Naive thymus-derived CD8-positive, alpha-beta T cell (primary cell): ENCODE results near the gene GCK. TPM values are rescaled to one million over a fixed set of nuclear protein-coding genes. Genes with fewer than 3 reads are reported as not detected.
A peak's percentile ranks its signal among the peaks of the same experiment; 100 is the strongest.

ENCODE experiments used
- ATAC-seq, 2 donors: fragments of 150-1000 bp; cut with Tn5 transposase in 1 of 2; sonication (Bioruptor Pico), chemical (Tn5 transposase) in 1 of 2; 1 replicate in 1 of 2; 2 replicates in 1 of 2; pipeline ENCODE4 v1.10.0; 2021; ENCODE audit warnings: mild to moderate bottlenecking in 2 of 2, moderate library complexity in 2 of 2
- POLR2A ChIA-PET: fragments of 350-600 bp; sonication (Branson Sonifier 250); formaldehyde crosslinking; loops from one replicate; lab custom pipeline; 2021; ENCODE audit warnings: antibody characterized with exemption; lab: Charles Lee
- DNase-seq, 10 donors: peaks; one replicate each; pipeline versions ENCODE4 v3.0.0 to v3.0.0-alpha.2; 2020 to 2022
- H3K27ac Mint-ChIP-seq, 10 donors: one replicate each; pipeline ENCODE4 v1.8.0; 2020 to 2022; ENCODE audit warnings: mild to moderate bottlenecking in 10 of 10, mixed read lengths in 10 of 10, moderate library complexity in 4 of 10, inconsistent platforms in 1 of 10
- H3K27me3 Mint-ChIP-seq, 5 donors: one replicate each; pipeline ENCODE4 v1.8.0; 2021 to 2022; ENCODE audit warnings: mixed read lengths in 5 of 5
- H3K36me3 Mint-ChIP-seq, 3 donors: one replicate each; pipeline ENCODE4 v1.8.0; 2020 to 2022; ENCODE audit warnings: mixed read lengths in 3 of 3, mild to moderate bottlenecking in 2 of 3, inconsistent platforms in 1 of 3
- H3K4me1 Mint-ChIP-seq, 4 donors: one replicate each; pipeline ENCODE4 v1.8.0; 2021 to 2022; ENCODE audit warnings: mixed read lengths in 4 of 4
- H3K4me3 Mint-ChIP-seq, 10 donors: one replicate each; pipeline ENCODE4 v1.8.0; 2020 to 2022; ENCODE audit warnings: mild to moderate bottlenecking in 10 of 10, mixed read lengths in 10 of 10, moderate library complexity in 6 of 10, inconsistent platforms in 1 of 10
- H3K9me3 Mint-ChIP-seq, 9 donors: one replicate each; pipeline ENCODE4 v1.8.0; 2020 to 2022; ENCODE audit warnings: mixed read lengths in 9 of 9, mild to moderate bottlenecking in 3 of 9, inconsistent platforms in 1 of 9, moderate library complexity in 1 of 9
- polyA plus RNA-seq, 3 donors: library from polyadenylated mRNA; unstranded; fragments of 300-500 nt; fragmentation: Illumina TruSeq; gene quantifications; one replicate each; pipeline ENCODE4 v1.2.3, GENCODE V29; 2021
- total RNA-seq, 8 experiments: library from RNA in 2 of 8; stranded (reverse) in 2 of 8; gene quantifications; one replicate each; pipeline ENCODE4 v1.2.3 and lab custom pipeline; 2021 to 2026

The GCK gene
- total and polyA plus RNA-seq, 5 experiments from 2014 or later, result 0.58 to 4.8 (median 1.2) TPM

DNA sequence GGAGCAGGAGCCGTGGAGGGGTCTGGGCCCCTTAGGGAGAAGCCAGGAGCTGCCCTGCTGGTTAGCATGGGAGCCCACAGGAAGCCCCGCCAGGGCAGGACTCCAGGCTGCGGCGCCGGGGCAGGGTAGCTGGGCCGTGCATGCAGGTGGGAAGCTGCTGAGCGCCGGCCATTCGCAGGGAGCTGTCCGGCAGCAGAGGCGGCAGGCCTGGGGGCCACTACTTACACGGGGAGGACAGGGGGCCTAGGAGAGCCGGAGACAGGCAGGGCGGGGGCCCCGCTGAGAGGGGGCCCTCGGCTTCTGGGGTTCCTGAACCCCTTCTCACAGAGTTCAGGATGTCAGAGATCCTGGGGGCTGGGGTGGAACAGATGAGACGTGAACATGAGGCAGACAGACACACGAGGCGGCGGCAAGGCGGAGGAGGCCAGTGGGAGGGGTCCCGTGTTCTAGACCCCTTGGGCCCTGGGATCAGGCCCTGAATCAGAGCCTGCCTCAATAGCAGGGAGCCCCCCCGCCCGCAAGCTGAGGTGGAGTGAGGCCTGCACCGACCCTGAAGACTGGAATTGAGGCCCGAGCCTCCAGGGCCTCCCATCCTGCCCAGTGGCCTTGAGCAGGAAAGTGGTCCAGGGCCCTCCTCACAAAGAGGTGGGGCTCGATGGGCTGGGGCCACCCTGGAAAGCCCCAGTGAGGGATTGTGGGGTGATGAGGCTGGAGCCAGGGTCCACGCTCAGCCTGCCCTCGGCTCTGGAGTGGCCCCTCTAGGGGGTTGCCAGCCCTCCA, 39.5 kb upstream of the GCK start:
- POLR2A ChIA-PET, result no interaction called here
- DNase-seq (no peak), ATAC-seq (no peak)
- Mint-ChIP-seq H3K4me1 (peaks cover 0 to 5% (median 0%) of the 10 kb centered on the region in 4 donors), H3K4me3 (no peak overlapping the region), H3K27ac (no peak overlapping the region), H3K9me3 (no peaks in the 10 kb centered on the region), H3K36me3 (no peaks in the 10 kb centered on the region), H3K27me3 (peaks cover 0 to 17% (median 6%) of the 10 kb centered on the region in 5 donors)

DNA sequence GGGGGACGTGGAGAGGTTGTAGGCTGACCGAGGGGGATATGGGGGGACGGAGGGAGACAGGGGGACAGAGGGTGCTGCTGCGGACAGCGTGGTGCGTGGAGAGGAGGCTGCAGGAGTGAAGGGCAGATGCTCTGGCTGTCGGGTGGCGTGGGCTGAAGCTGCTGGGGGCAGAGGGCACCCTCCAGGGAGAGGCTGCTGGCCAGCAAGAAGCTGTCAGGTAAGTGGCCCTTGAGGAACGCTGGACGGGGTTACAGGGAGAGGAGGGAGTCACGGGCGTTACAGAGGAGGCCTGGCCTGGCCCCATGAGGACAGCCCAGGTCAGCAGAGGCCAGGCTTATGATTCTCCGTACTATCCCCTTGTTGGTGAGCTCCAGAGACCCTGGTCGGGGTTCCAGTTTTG, 38.7 kb upstream of the GCK start:
- no peak overlapping the region for H3K4me3 Mint-ChIP-seq
- no peak for DNase-seq
- no peak for ATAC-seq
- peaks cover 0 to 19% (median 6%) of the 10 kb centered on the region in 5 donors for H3K27me3 Mint-ChIP-seq
- H3K36me3 Mint-ChIP-seq, result no peaks in the 10 kb centered on the region
- H3K9me3 Mint-ChIP-seq, result no peaks in the 10 kb centered on the region
- H3K4me1 Mint-ChIP-seq, result peaks cover 0 to 5% (median 0%) of the 10 kb centered on the region in 4 donors
- peak overlapping the region in 1 of 10 donors; percentile 59 for H3K27ac Mint-ChIP-seq
- POLR2A ChIA-PET, result no interaction called here

DNA sequence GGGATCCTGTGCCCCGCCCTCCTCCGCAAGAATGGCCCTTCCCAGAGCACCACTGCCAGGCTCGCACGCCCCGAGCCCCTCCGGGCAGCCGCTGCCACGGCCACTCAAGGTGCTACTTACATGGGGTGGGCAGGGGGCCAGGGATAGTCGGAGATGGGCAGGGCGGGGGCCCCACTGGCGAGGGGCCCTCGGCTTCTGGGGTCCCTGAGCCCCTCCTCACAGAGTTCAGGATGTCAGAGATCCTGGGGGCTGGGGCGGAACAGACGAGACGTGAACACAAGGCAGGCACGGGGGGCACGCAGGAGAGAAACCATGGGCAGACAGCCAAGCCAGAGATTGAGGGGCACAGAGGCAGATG, 37.1 kb upstream of the GCK start:
- H3K36me3 Mint-ChIP-seq, result no peaks in the 10 kb centered on the region
- H3K4me1 Mint-ChIP-seq, result peaks cover 0 to 7% (median 0%) of the 10 kb centered on the region in 4 donors
- no peak for ATAC-seq
- POLR2A ChIA-PET, result no interaction called here
- no peaks in the 10 kb centered on the region for H3K9me3 Mint-ChIP-seq
- no peak overlapping the region for H3K4me3 Mint-ChIP-seq
- no peak overlapping the region for H3K27ac Mint-ChIP-seq
- DNase-seq, result no peak
- peaks cover 0 to 19% (median 6%) of the 10 kb centered on the region in 5 donors for H3K27me3 Mint-ChIP-seq

- Mint-ChIP-seq H3K27me3 (peaks cover 0 to 19% (median 6%) of the 10 kb centered on the region in 5 donors), H3K4me3 (no peak overlapping the region), H3K36me3 (no peaks in the 10 kb centered on the region), H3K4me1 (peaks cover 0 to 7% (median 0%) of the 10 kb centered on the region in 4 donors), H3K9me3 (no peaks in the 10 kb centered on the region), H3K27ac (no peak overlapping the region)
- DNase-seq, result no peak
- ATAC-seq, result no peak
- POLR2A ChIA-PET, result no interaction called here
These were observed 36.5 kb upstream of the GCK start for GRCh38 chr7:44225566-44226395.

DNA sequence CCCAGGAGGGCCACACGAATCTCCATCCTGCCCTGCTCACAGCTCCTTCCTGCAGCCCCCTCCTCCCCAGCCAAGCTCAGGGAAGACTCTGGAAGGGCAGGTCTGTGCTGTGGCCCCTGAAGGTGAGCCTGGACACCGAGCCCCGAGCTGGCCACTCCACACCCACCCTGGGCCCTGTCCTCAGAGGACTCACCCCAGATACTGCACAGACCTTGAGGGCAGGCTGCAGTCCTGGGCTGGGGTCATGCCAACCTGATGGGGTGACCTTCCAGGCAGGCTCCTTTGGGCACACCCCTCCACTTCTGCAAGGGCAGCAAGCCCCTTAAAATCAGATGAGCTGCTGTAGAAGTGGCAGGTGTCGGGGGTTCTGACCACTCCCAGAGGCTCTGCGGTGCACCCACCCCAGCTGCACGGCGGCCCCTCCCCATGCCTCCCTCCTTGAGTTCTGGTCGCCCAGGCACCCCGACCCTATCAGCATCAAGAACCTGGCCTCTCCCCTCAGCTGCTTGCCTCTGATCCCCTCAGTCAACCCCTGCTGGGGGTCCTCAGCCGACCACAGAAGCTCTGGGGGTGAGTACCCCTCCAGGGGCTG, 35.8 kb upstream of the GCK start:
- H3K4me1 Mint-ChIP-seq, result peaks cover 0 to 7% (median 0%) of the 10 kb centered on the region in 4 donors
- peaks cover 0 to 19% (median 6%) of the 10 kb centered on the region in 5 donors for H3K27me3 Mint-ChIP-seq
- H3K27ac Mint-ChIP-seq, result no peak overlapping the region
- no peak for ATAC-seq
- POLR2A ChIA-PET, result no interaction called here
- H3K36me3 Mint-ChIP-seq, result no peaks in the 10 kb centered on the region
- no peaks in the 10 kb centered on the region for H3K9me3 Mint-ChIP-seq
- no peak overlapping the region for H3K4me3 Mint-ChIP-seq
- DNase-seq, result no peak

- DNase-seq (peak in 1 of 10 donors; percentile 27), ATAC-seq (no peak)
- Mint-ChIP-seq H3K9me3 (no peaks in the 10 kb centered on the region), H3K4me3 (no peak overlapping the region), H3K27ac (no peak overlapping the region), H3K36me3 (no peaks in the 10 kb centered on the region), H3K27me3 (peaks cover 0 to 19% (median 6%) of the 10 kb centered on the region in 5 donors), H3K4me1 (peaks cover 0 to 7% (median 0%) of the 10 kb centered on the region in 4 donors)
- POLR2A ChIA-PET, result no interaction called here
These were observed 35.1 kb upstream of the GCK start for GRCh38 chr7:44224080-44224973.

DNA sequence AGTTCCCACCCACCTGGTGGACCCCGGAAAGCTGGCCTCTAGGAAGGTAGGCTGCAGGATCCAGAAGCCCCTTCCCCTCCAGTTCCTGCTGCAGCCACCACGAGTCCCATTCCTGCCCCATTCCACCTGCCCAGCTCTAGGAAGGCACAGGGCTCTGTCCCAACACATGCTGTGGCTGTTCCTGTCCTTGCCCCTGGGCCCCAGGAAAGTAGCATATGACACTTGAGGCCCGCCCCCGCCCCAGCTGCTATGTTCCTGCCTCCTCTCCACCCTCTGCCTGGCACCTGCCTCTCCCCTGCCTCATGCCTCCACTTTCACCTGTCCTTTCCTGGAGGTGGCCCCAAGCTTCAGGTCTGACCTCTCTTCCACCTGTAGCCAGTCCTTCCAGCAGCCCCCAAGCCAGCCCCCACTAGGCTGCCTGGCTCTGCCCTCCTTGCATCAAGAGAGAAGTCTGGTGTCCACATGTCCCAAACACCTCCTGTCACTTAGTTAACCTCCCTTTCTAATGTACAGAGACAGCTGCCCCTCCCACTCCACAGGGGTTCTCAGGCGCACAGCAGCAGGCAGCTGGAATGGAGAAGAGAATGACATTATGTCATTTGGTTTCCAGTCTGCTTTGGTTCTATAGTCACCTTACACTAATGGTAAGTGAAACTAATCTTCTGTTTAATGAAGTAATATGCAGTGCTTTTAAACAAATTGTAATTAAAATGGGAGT, 34.3 kb upstream of the GCK start:
- no peak for ATAC-seq
- Mint-ChIP-seq H3K27ac (no peak overlapping the region), H3K4me3 (no peak overlapping the region), H3K36me3 (no peaks in the 10 kb centered on the region), H3K27me3 (peaks cover 0 to 19% (median 6%) of the 10 kb centered on the region in 5 donors), H3K4me1 (peaks cover 0 to 7% (median 0%) of the 10 kb centered on the region in 4 donors), H3K9me3 (no peaks in the 10 kb centered on the region)
- peak in 1 of 10 donors; percentile 36 for DNase-seq
- POLR2A ChIA-PET, result no interaction called here

DNA sequence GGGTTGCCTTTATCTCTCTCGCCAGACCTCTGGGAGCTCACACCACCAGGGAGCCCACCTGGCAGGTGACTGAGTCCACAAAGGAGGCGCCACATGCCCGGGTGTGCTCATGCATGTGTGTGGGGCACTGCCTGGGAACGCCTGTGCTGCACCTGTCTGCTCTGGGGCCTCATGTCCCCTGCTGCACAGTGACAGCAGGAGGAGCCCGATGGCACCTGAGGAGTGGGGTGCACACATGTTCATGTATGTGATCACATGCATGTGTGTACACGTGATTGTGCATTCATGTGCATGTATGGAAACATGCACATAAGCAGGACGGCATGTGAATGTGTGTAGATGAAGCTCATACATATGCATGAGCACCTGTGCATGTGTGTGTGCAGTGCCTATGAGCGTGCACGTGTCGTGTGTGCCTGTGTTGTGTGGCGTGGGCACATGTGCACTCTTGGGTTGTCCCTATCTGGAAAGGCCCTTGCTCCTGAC, 33.6 kb upstream of the GCK start:
- no peaks in the 10 kb centered on the region for H3K9me3 Mint-ChIP-seq
- H3K4me1 Mint-ChIP-seq, result peaks cover 0 to 7% (median 0%) of the 10 kb centered on the region in 4 donors
- peaks cover 0 to 19% (median 6%) of the 10 kb centered on the region in 5 donors for H3K27me3 Mint-ChIP-seq
- POLR2A ChIA-PET, result no interaction called here
- H3K4me3 Mint-ChIP-seq, result no peak overlapping the region
- no peaks in the 10 kb centered on the region for H3K36me3 Mint-ChIP-seq
- H3K27ac Mint-ChIP-seq, result no peak overlapping the region
- ATAC-seq, result no peak
- peak in 1 of 10 donors; percentile 9 for DNase-seq

- Mint-ChIP-seq H3K4me3 (no peak overlapping the region), H3K9me3 (no peaks in the 10 kb centered on the region), H3K36me3 (no peaks in the 10 kb centered on the region), H3K27me3 (peaks cover 0 to 19% (median 6%) of the 10 kb centered on the region in 5 donors), H3K4me1 (peaks cover 0 to 7% (median 0%) of the 10 kb centered on the region in 4 donors), H3K27ac (peak overlapping the region in 1 of 10 donors; percentile 31)
- DNase-seq, result peak in 1 of 10 donors; percentile 38
- no peak for ATAC-seq
- POLR2A ChIA-PET, result no interaction called here
These were observed 32.8 kb upstream of the GCK start for GRCh38 chr7:44222074-44222473.

DNA sequence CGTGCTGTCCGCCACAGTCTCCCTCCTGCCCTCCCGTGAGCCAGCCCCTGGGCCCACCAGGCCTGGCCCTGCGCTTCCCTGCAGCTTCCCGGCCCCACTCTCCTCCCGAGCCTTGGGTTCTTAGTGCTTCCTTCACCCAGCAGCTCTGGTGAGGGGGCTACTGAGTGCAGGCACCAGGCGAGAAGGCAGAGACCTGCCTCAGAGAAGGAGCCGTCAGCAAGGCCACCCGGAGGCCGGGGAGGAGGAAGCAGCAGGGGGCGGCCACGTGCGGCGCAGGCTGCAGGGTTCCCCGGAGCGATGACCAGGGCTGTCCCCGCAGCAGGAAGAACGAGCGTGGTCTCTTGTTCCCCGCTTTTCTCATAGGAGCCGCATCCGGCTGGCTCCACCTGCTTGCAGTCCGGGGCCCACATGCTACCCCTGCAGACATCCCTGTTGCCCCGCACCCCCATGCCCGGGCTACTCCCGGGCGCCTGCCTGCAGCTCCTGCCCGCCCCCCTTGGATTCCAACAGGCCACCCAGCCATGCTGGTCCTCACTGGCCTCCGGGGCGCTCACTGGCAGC, 32.1 kb upstream of the GCK start:
- Mint-ChIP-seq H3K4me1 (peaks cover 0 to 7% (median 0%) of the 10 kb centered on the region in 4 donors), H3K27me3 (peaks cover 0 to 18% (median 3%) of the 10 kb centered on the region in 5 donors), H3K27ac (no peak overlapping the region), H3K9me3 (no peaks in the 10 kb centered on the region), H3K36me3 (no peaks in the 10 kb centered on the region), H3K4me3 (no peak overlapping the region)
- DNase-seq (peak in 1 of 10 donors; percentile 58), ATAC-seq (no peak)
- POLR2A ChIA-PET, result no interaction called here

DNA sequence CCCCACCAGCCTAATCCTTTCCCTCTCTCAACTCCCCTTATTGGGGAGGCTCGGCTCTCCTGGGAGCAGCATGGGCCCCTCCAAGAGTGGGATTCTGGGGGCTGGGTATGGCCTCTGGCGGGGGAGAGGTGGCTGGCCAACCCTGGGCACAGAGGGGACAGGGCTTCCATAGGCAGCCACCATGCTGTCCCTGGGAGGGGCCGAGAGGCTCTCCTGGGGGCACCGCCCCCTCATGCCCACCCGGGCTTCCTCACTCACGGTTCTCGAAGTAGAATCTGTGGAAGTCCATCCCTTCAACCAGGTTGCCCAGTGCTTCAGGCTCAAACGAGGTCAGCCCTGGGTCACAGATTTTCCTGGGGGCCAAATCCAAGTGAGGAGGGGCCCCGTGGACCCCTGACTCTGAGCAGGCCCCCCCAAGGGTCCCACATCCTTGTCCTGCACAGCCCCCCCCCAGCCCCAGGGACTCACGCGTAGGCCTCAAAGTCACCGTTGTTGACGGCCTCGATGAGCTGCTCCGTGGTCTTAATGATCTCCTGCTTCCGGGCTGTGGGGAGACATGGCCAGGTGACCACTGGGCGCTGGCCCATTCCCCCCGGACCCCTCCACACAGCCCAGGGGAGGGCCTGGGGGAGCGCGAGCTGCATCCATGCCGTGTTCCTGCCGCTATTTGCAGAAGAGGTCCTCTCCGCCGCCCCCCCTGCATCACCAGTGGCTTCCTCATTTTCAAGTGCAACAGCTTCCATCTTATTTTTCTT, 31.3 kb upstream of the GCK start:
- POLR2A ChIA-PET, result no interaction called here
- Mint-ChIP-seq H3K9me3 (no peaks in the 10 kb centered on the region), H3K4me1 (peaks cover 0 to 2% (median 0%) of the 10 kb centered on the region in 4 donors), H3K27me3 (peaks cover 0 to 11% (median 0%) of the 10 kb centered on the region in 5 donors), H3K36me3 (no peaks in the 10 kb centered on the region), H3K4me3 (no peak overlapping the region), H3K27ac (no peak overlapping the region)
- ATAC-seq (no peak), DNase-seq (peak in 1 of 10 donors; percentile 54)
